ENCODE data around the gene SRPK2. TPM values are rescaled to one million over a fixed set of nuclear protein-coding genes. Genes with fewer than 3 reads are reported as not detected.
"Not testable (repeated sequence)": the region's sequence is repeated elsewhere in the genome, so short reads cannot be mapped to it uniquely, and the experiment has no call there.

Gene SRPK2
- 10 to 100 TPM; 50.6 to 65.5 (median 56.1) TPM for polyA plus RNA-seq (ENCODE audit: low read depth in 6 of 6)

- Mint-ChIP-seq H3K4me1 (peaks cover 21 to 37% (median 28%) of the 10 kb centered on the region in 3 donors), H3K27ac (peak within 1 kb of the TSS in 5 of 6 donors; percentile 72 to 99 (median 95)), H3K27me3 (no peaks in the 10 kb centered on the region), H3K4me3 (peak within 1 kb of the TSS; percentile 96 to 100 (median 97)), H3K9me3 (no peaks in the 10 kb centered on the region), H3K36me3 (peaks cover 0 to 6% of the 10 kb centered on the region in 2 donors)
- DNase-seq = peak; percentile 71
- peak; percentile 73 to 75 for ATAC-seq (ENCODE audit: low read depth in 2 of 2)
Observed at GRCh38 chr7:105388356-105389087, at the start of gene SRPK2. SRPK2 (minus strand) TSS chr7:105388921.

GRCh38 chr7:105438254-105438653 is 49.5 kb upstream of the SRPK2 start:
- ATAC-seq (ENCODE audit: low read depth in 2 of 2) (no peak), DNase-seq (no peak)
- peaks cover 0 to 9% (median 5%) of the 10 kb centered on the region in 7 donors for H3K9me3 Mint-ChIP-seq
- H3K27me3 Mint-ChIP-seq = no peaks in the 10 kb centered on the region
- peaks cover 5 to 11% (median 11%) of the 10 kb centered on the region in 3 donors for H3K4me1 Mint-ChIP-seq
- H3K36me3 Mint-ChIP-seq = no peaks in the 10 kb centered on the region
- H3K27ac Mint-ChIP-seq = peak overlapping the region in 2 of 6 donors; percentile 2 to 49
- H3K4me3 Mint-ChIP-seq = peak overlapping the region in 1 of 8 donors; percentile 53

GRCh38 chr7:105437356-105437755 is 48.6 kb upstream of the SRPK2 start:
- not testable (repeated sequence) for H3K27me3 Mint-ChIP-seq; H3K9me3 Mint-ChIP-seq; ATAC-seq (ENCODE audit: low read depth in 2 of 2); H3K36me3 Mint-ChIP-seq; H3K4me3 Mint-ChIP-seq; DNase-seq
- Mint-ChIP-seq H3K27ac (peak overlapping the region in 3 of 6 donors; percentile 54 to 83 (median 68)), H3K4me1 (peaks cover 5 to 11% (median 11%) of the 10 kb centered on the region in 3 donors)

GRCh38 chr7:105429746-105430612 is 41.3 kb upstream of the SRPK2 start:
- H3K4me3 Mint-ChIP-seq = no peak overlapping the region
- H3K36me3 Mint-ChIP-seq = no peaks in the 10 kb centered on the region
- ATAC-seq (ENCODE audit: low read depth in 2 of 2) = peak; percentile 66
- DNase-seq = peak; percentile 35
- peaks cover 0 to 6% (median 0%) of the 10 kb centered on the region in 3 donors for H3K4me1 Mint-ChIP-seq
- H3K9me3 Mint-ChIP-seq = no peaks in the 10 kb centered on the region
- H3K27ac Mint-ChIP-seq = peak overlapping the region in 2 of 6 donors; percentile 51 to 73
- no peaks in the 10 kb centered on the region for H3K27me3 Mint-ChIP-seq

- Mint-ChIP-seq H3K27ac (no peak overlapping the region), H3K4me3 (no peak overlapping the region), H3K4me1 (peaks cover 0 to 10% (median 0%) of the 10 kb centered on the region in 3 donors), H3K36me3 (no peaks in the 10 kb centered on the region), H3K9me3 (no peaks in the 10 kb centered on the region), H3K27me3 (no peaks in the 10 kb centered on the region)
- no peak for ATAC-seq (ENCODE audit: low read depth in 2 of 2)
- no peak for DNase-seq
Observed at GRCh38 chr7:105426606-105427146, 38.0 kb upstream of the SRPK2 start.

GRCh38 chr7:105423987-105424386 is 35.3 kb upstream of the SRPK2 start:
- no peak for ATAC-seq (ENCODE audit: low read depth in 2 of 2)

GRCh38 chr7:105413887-105414437 is 25.2 kb upstream of the SRPK2 start:
- Mint-ChIP-seq H3K9me3 (no peaks in the 10 kb centered on the region), H3K27me3 (no peaks in the 10 kb centered on the region), H3K4me3 (no peak overlapping the region), H3K36me3 (no peaks in the 10 kb centered on the region), H3K4me1 (peaks cover 0 to under 1% (median 0%) of the 10 kb centered on the region in 3 donors), H3K27ac (no peak overlapping the region)
- no peak for DNase-seq
- no peak for ATAC-seq (ENCODE audit: low read depth in 2 of 2)

More at GRCh38 chr7:105423987-105424386, 35.3 kb upstream of the SRPK2 start:
- Mint-ChIP-seq H3K4me3 (no peak overlapping the region), H3K27ac (peak overlapping the region in 1 of 6 donors; percentile 26), H3K9me3 (no peaks in the 10 kb centered on the region), H3K27me3 (no peaks in the 10 kb centered on the region), H3K4me1 (peaks cover 0 to 7% (median 4%) of the 10 kb centered on the region in 3 donors), H3K36me3 (no peaks in the 10 kb centered on the region)
- DNase-seq = no peak

- not testable (repeated sequence) for H3K27ac Mint-ChIP-seq; ATAC-seq (ENCODE audit: low read depth in 2 of 2); H3K4me1 Mint-ChIP-seq; H3K4me3 Mint-ChIP-seq; H3K36me3 Mint-ChIP-seq; H3K9me3 Mint-ChIP-seq; DNase-seq; H3K27me3 Mint-ChIP-seq
Observed at GRCh38 chr7:105410774-105411173, 22.1 kb upstream of the SRPK2 start.

- H3K4me3 Mint-ChIP-seq; H3K36me3 Mint-ChIP-seq; DNase-seq; H3K27ac Mint-ChIP-seq; ATAC-seq (ENCODE audit: low read depth in 2 of 2); H3K4me1 Mint-ChIP-seq; H3K27me3 Mint-ChIP-seq; H3K9me3 Mint-ChIP-seq: not testable (repeated sequence)
Observed at GRCh38 chr7:105409775-105410174, 21.1 kb upstream of the SRPK2 start.

GRCh38 chr7:105408791-105409410 is 20.2 kb upstream of the SRPK2 start:
- no peaks in the 10 kb centered on the region for H3K9me3 Mint-ChIP-seq
- H3K27me3 Mint-ChIP-seq = no peaks in the 10 kb centered on the region
- H3K4me3 Mint-ChIP-seq = no peak overlapping the region
- H3K27ac Mint-ChIP-seq = no peak overlapping the region
- ATAC-seq (ENCODE audit: low read depth in 2 of 2) (no peak), DNase-seq (no peak)
- no peaks in the 10 kb centered on the region for H3K36me3 Mint-ChIP-seq
- no peaks in the 10 kb centered on the region for H3K4me1 Mint-ChIP-seq

GRCh38 chr7:105403128-105403527 is 14.4 kb upstream of the SRPK2 start:
- ATAC-seq (ENCODE audit: low read depth in 2 of 2) (no peak), DNase-seq (no peak)
- H3K36me3 Mint-ChIP-seq = no peaks in the 10 kb centered on the region
- no peaks in the 10 kb centered on the region for H3K9me3 Mint-ChIP-seq
- no peaks in the 10 kb centered on the region for H3K27me3 Mint-ChIP-seq
- no peak overlapping the region for H3K4me3 Mint-ChIP-seq
- H3K4me1 Mint-ChIP-seq = no peaks in the 10 kb centered on the region
- H3K27ac Mint-ChIP-seq = no peak overlapping the region

- Mint-ChIP-seq H3K9me3 (no peaks in the 10 kb centered on the region), H3K4me3 (peak overlapping the region in 1 of 8 donors; percentile 33), H3K36me3 (no peaks in the 10 kb centered on the region), H3K4me1 (no peaks in the 10 kb centered on the region), H3K27ac (no peak overlapping the region), H3K27me3 (no peaks in the 10 kb centered on the region)
- no peak for ATAC-seq (ENCODE audit: low read depth in 2 of 2)
- DNase-seq = no peak
Observed at GRCh38 chr7:105402221-105403095, 13.7 kb upstream of the SRPK2 start.
